Measurements from ENCODE around the gene RASSF6.
"Not testable (repeated sequence)": the region's sequence is repeated elsewhere in the genome, so short reads cannot be mapped to it uniquely, and the experiment has no call there.

Gene RASSF6

DNA sequence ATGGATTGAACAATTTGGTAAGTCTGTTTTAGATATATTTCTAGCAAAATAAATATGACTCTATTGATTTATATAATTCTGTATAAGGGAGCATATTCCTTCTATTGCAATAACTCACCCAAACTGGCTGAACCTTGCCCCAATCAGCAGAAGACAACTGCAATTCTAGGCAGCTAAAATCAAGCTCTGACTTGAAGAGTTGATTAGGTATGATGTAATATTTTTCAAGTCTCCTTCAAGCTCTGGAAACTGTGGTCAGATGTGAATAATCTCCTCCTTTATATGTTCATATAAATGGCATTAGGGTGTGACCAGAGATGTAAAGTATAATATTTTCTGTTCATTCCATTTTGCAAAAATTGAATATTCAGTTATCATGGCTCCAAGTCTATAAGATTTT is 8.2 kb downstream of the RASSF6 start:
- no peak for DNase-seq (ENCODE audit: low read depth in 2 of 2)

DNA sequence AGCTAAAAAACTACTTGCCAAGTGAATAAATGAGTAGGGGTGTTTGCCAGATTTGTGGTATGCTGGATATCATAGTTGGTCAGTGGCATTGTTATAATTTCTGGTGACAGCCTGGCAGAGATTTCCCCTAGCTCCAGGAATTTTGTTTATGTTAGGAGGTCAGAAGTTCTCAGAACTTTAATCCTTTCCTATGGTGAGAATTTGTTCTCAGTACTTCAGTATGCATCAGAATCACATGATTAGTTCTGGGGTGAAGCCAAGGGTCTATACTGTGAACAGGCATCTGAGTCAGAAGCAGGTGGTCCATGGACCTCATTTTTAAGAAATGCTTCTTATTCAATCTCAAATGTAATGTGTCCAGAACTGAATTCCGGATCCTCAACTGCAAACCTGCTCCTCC is 10.5 kb downstream of the RASSF6 start:
- DNase-seq (ENCODE audit: low read depth in 2 of 2): no peak

DNA sequence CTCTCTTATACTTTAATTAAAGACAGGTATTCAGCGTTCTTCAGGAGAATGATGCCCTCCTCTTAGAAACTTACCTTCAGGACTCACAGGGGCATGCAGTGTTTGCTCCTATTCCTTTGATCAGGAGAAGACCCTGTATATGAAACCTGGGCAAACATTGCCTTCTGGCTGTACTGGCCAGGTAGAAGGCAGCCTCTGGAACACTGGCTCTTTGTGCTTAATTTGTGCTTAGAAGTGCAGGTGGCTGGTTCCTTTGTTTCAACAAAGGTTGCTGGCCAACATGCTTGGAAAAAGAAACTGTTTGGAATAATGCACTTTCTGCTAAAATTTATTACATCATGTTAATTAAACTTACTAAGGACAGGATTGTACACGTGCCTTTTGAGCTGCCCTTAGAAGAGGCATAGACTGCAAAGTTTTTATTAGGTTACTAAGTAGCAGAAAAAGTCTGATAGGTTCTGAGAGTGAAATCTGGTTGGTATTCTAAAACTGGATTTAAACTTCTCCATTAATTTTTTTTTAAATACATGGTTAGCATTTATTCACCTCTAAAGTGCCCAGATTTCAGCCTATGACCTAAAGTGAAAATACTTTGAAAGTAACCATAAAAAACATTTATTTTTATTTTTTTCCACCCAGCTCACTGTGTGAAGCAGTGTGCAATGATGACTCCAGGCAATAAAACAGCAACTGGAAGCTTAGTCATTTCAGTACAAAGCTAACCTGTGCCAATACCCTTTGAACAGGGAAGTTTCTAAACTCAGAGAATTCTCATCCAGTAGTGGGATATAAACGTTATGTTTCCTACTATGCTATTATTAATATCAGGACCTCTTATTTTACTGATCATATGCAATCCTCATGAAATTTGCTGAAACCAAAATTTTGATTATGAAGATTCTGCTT is 11.3 kb downstream of the RASSF6 start:
- no peak for DNase-seq (ENCODE audit: low read depth in 2 of 2)

DNA sequence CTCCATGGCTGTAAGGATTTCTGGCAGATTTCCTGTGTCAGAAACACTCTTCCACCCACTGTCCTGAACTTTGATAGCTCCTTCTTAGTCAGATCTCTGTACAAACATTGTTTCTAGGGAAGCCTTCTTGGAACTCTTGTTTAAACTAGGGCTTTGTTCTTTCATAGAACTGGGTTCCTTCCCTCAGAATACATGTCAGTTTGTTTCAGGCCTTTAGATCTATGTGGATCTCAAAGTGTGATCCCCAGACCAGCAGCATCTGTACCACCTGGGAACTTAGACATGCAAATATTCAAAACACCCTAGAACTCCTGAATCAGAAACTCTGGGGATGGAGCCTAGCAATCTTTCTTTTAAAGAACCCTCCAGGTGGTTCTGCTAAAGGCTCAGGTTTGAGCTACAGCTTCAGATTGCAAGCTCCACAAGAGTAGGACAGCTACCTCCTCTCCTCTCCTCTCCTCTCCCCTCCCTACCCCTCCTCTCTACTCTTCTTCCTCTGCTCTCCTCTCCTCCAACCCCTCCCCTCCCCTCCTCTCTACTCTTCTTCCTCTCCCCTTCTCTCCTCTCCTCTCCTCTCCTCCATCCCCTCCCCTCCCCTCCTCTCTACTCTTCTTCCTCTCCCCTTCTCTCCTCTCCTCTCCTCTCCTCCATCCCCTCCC is 12.7 kb downstream of the RASSF6 start:
- DNase-seq (ENCODE audit: low read depth in 2 of 2): no peak

GRCh38 chr4:73606465-73606974 is 13.7 kb downstream of the RASSF6 start:
- DNase-seq (ENCODE audit: low read depth in 2 of 2): no peak

- DNase-seq (ENCODE audit: low read depth in 2 of 2): no peak
Measured at GRCh38 chr4:73603854-73604584, 16.2 kb downstream of the RASSF6 start.

DNA sequence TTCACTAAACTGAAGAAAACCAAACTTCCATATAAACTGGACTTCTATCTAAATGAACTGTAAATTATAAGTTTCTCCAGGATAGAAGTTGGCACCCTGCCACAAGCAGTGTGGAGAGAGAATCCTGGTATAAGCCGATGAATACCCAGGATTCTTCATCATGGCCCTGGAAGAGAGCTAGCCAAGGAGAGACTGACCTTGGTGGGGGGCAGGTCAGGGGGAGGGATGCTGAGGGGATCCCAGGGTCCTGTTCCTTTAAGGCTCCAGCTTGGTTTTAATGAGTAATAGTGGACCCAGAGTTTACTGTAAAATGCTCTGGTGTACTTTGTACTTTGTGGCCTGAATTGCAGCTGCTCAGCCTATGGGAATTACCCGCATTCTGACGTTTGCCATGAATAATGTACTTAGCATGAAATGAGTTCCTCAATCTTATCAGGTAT is 16.9 kb downstream of the RASSF6 start:
- DNase-seq (ENCODE audit: low read depth in 2 of 2): no peak

DNA sequence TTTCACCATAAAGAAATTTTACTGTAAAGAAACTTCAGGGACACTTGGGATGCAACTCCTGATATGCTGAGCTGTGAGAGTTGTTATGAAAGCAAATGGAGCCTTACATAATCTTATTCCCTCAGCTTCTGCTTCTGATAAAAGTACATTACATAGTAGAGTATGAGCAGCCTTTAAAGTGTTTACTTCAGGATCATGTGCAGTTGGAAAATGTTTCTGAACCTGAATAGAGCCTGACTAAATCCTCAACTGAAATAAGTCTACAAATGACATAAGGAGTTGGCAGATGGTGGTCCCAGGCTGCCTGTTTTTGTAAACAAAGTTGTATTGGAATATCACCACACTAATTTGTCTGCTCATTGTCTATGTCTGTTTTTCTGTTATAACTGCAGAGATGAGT is 19.3 kb downstream of the RASSF6 start:
- no peak for DNase-seq (ENCODE audit: low read depth in 2 of 2)

- DNase-seq (ENCODE audit: low read depth in 2 of 2): no peak
Measured at GRCh38 chr4:73599182-73599581, 21.1 kb downstream of the RASSF6 start.

- DNase-seq (ENCODE audit: low read depth in 2 of 2): no peak
Measured at GRCh38 chr4:73597594-73597993, 22.6 kb downstream of the RASSF6 start.

GRCh38 chr4:73597183-73597582 is 23.1 kb downstream of the RASSF6 start:
- not testable (repeated sequence) for DNase-seq (ENCODE audit: low read depth in 2 of 2)

- DNase-seq (ENCODE audit: low read depth in 2 of 2): no peak
Measured at GRCh38 chr4:73596001-73596400, 24.2 kb downstream of the RASSF6 start.

DNA sequence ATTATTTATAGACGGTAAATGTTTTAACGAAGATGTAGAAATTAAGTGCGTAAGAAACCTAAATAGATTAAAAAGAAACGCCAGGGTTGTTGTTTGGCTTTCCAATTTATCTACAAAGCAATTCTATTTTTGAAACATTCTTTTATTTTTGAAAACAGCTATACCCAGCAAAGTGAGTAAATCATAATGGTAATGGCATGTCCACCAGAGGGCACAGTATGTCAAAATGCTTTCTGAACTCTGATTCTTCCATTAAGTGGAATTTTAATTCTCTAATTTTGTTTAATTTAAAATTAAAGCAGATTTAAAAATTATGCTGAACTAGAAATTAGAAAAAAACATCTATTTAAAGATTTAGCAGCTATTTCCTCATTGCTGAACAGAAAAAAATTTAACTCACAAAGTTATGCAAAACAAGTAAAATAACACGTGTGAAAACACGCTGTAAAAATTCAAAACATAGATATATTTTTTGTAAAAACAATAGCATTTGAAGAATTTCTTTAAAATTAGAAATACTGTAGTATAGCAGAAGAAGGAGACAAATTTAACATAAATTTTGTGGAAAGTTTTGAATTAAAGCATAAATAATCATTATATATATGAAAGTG is 26.5 kb downstream of the RASSF6 start:
- DNase-seq (ENCODE audit: low read depth in 2 of 2): no peak

GRCh38 chr4:73589887-73590801 is 30.1 kb downstream of the RASSF6 start:
- no peak for DNase-seq (ENCODE audit: low read depth in 2 of 2)

DNA sequence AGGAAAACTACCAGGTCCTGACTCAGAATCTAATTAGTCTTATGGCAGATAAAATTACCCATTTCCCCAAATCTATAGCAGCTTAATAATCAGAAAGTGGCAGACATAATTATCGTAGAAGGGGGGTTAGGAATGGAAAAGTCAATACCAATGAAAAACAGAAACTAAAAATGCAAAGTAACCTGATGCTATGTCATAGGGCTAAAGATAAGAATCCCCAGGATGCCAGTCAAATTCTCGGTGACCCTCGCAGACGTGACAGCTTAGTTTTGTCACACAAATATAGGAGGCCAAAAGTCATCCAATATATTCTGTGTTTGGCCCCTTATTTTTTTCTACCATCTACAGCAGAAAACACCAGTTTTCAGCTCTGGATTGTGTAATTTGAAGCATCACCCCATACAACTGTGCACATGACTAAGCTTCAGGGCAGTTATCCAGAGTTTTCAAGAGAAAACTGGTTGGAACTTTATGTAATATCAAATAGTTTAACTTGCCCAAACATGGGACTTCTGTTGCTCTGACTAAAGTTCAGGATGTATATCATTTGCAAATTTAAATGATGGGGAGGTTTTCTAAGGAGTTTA is 30.9 kb downstream of the RASSF6 start:
- no peak for DNase-seq (ENCODE audit: low read depth in 2 of 2)

- DNase-seq (ENCODE audit: low read depth in 2 of 2): no peak
Measured at GRCh38 chr4:73588613-73589012, 31.6 kb downstream of the RASSF6 start.

GRCh38 chr4:73586666-73587065 is 33.6 kb downstream of the RASSF6 start:
- no peak for DNase-seq (ENCODE audit: low read depth in 2 of 2)

GRCh38 chr4:73586040-73586439 is 34.2 kb downstream of the RASSF6 start:
- DNase-seq (ENCODE audit: low read depth in 2 of 2): no peak

DNA sequence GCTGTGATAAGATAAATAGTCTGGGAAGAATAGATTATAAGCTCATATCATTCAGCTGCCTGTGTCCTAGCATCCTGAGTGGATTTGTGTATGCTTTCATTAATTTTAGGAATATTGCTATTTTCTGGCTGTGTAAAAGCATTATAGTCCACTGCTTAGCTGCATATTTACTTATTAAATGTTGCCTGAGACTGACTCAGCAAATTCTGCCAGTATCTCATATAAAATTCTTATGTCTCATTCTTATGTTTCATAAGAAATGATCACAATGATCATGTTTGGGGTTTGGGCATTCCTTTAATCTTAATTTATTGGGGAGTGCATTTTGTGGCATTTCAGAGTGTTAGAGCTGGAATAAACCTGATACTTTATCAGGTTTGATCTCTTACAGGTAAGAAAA is 34.9 kb downstream of the RASSF6 start:
- no peak for DNase-seq (ENCODE audit: low read depth in 2 of 2)

- no peak for DNase-seq (ENCODE audit: low read depth in 2 of 2)
Measured at GRCh38 chr4:73583666-73584065, 36.6 kb downstream of the RASSF6 start.

All from stimulated activated CD8-positive, alpha-beta memory T cell treated with anti-CD3 and anti-CD28 coated beads, Interleukin-7, amount 100 ng/mL, for 1 hour (primary cell).